ENCODE data around the gene NAA40.

The NAA40 gene

DNA sequence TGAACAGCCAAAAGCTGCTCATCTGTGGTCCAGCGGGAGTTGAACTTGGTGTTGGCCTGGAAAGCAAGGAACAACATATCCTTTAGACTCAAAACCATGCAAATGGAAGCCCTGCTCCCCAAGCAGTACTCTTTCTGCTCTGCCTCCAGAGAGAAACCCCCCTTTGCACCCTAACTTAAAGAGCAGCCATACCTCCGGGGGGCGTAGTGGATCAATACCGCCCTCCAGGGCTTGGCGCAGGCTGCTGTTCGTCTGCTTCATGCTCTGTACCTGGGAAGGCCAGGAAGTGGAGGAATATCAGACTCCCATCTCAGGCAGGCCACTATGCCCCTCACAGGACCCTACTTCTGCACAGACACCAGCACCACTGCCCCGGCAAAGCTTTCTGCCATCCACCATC is 26.1 kb upstream of the NAA40 start:
- DNase-seq (ENCODE audit: low read depth in 2 of 2), result no peak

DNA sequence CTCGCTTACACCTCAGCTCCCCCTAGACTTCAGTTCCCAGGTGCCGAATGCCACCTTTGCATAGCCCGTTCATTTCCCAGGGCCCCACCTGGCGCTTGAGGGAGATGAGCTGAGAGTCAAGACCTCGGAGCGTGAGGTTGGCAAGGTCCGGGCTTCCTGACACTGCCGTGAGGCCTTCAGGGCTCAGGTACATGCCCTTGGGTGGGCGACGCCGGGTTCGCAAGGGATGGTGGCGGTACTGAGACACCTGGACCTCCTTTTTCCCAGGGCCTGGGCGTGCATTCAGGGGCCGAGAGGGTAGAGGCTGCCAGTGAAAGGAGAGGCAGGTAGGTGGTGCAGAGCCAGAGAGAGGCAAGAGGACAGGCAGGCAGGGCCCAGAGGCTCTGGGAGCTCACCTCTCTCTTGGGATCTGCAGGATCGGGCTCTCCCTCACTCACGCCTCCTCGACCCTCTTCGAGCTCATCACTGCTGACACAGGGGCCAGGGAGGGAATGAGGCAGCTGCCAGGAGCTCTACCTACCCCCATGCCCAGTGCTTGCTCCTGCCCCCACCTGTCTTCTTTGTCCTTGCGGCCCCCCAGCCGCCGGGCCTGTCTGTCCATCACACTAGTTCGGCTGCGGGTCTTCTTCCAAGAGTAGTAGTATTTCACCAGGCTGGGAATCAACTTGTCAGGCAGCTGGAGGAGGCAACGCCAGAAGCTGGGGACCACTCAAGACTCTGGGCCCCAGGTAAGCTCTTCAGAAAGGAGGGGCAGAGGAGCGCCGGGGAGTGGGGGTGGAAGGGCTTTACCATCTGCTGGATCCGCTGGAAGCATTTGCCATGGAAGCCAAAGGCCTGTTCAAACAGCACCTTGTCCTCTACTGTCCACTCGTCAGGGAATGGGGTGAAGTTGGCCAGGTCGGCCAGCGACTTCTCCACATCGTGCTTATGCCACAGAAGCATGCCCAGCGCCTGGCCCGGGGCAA is 24.7 kb upstream of the NAA40 start:
- DNase-seq (ENCODE audit: low read depth in 2 of 2), result no peak

DNA sequence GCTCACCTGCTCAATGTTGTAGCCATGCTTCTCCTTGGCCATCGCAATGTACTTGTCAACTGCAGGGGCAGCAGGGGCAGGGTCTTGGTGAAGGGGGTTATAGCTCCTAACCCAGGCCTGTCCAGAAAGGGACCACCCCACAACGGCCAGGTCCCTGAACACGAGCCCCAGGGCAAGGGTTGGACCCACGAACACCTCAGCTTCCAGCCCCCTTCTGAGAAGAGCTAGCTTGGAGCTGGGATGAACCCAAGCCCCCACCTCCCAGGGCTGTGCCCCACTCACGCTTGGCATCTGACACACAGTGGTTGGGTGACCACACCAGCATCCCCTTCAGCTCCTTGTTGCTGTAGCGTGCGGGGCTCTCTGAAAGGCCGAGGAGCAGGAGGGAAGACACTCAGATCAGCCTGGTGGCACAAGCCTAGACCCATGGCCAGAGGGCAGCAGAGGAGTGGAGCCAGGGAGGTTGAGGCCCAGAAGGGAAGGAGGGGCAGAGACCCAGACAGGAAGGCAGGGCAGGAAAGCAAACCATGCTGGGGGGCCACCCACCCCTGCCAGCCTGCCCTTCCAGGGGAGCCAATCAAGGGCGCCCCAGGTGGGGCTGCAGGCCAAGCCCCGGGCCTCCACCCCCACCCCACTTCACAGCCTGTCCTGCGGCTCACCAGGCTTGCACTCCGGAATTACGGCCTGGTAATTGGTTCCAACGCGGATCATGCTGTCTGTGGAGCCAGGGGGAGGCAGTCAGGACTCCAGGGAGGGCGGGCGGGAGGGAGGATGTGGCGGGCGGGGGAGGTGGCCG is 23.7 kb upstream of the NAA40 start:
- DNase-seq (ENCODE audit: low read depth in 2 of 2), result no peak

DNA sequence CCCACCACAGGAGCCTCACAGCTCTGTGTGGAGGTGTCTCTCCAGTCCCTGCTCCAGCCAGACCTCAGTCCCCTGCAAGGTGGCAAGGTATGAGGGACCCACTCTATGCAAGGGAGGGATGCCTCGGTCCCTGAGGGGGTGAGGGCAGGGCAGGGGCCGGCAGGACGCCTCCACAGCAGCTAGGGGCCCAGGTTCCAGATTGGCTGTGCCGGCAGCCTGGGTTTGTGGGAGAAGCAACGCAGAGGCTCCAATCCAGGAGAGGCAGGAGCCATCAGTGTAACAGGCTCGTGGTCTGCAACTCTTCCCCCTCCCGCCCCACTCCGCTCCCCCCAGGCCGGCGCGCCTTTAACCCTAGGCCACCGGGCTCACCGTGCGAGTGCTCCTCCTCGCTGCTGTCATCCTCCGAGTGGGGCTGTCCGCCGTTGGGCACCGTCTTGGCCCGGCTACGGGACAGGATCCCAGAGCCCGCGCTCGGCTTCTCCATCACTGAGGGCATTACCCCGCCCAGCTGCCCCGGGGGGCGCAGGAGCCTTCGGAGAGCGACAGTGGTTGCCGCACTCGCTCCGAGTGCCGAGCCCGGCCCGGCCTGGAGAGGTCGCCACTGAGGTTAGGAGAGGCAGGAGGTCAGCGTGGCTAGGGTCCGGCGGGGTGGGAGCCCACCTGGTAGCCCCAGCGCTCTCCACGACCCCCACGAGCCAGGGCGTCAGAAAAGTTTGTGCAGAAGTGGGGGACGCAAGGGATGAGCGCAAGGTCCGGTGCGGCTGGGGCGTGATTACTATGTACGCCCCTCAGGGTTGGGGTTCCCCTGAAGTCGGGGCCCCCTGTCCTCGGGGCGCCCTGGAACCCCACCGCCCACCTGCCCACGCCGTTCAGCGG is 22.6 kb upstream of the NAA40 start:
- peak in 1 of 2 donors; percentile 36 for DNase-seq (ENCODE audit: low read depth in 2 of 2)

DNA sequence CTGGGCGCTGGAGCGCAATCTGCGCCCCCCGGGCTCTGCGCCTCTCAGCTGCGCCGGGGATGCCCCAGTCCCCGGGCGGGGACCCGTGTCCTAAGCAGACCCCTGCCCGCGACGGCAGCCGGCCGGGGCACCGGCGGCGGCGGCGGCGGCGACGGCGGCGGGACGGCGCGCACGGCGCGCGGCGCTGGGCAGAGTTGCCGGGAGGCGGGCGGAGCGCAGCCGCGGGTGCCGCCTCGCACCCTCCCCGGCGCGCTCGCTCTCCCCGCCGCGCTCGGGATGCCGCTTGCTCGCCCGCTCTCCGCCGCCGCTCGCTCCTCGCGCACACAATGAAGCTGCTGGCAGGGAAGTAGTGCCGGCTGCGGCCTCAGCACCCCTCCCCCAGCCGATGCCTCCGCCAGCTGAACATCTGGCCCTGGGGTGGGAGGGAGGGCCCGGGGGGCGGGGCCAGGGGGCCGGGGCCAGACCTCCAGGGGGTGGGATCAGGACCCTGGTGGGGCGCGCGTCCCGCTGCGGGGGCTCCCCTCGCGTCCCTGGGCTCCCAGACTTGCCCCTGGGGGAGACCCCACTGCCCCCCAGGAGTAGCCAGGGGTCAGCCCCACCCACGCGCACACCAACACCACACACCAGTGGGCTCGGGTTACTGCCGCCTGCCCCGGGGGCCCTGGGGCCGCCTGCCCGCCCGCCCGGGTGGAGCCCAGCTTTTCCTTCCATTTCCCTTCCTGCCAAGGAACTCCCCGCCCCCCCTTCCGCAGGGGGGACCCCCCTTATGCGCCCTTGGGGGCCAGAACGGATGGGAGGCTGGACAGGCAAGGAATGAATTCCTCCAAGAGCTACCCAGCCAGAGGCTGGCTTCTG is 21.7 kb upstream of the NAA40 start, which contains the start of gene RCOR2:
RCOR2 (minus strand) TSS at position 328 of the 855 bp plus-strand sequence. CDS start 708 bp downstream, outside the sequence.
- peak; percentile 35 to 61 for DNase-seq (ENCODE audit: low read depth in 2 of 2)

DNA sequence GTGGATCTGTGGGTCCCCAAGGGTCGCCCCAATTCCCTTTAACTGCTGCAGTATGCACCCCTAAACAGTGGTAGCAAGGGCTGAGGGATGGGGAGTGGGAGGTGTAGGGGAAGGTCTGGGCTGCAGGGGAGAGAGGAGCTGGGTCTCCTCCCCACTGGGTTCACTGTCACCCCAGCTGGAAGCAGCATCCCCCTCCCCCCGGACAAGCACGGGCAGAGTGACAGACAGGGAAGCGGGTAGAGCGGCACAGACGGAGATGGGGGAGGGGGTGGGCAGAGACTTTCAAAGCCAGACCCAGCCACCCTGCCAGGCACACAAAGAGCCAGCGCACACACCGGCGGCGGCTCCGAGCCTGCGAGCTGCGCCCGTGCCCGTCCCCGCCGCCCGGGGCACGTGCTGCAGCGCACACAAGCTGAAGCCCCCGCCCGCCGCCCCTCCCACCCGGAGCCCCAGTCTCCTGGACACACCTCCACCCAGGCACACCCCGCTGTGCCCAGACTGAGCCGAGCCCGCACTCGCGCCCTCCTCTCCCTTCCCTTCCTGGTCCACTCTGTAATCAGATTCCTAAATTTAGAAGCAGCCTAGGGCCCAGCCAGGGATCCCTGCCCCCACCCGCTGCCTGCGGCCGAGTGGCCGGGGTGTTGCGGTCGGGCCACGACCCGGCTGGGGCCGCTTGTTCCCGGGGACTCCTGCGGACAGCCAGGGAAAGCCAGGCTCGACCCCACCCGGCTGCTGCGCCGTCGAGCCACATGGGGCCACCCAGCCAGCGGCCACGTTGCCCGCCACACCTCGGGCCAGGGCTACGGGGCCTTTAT is 20.9 kb upstream of the NAA40 start:
- DNase-seq (ENCODE audit: low read depth in 2 of 2), result peak in 1 of 2 donors; percentile 16

DNA sequence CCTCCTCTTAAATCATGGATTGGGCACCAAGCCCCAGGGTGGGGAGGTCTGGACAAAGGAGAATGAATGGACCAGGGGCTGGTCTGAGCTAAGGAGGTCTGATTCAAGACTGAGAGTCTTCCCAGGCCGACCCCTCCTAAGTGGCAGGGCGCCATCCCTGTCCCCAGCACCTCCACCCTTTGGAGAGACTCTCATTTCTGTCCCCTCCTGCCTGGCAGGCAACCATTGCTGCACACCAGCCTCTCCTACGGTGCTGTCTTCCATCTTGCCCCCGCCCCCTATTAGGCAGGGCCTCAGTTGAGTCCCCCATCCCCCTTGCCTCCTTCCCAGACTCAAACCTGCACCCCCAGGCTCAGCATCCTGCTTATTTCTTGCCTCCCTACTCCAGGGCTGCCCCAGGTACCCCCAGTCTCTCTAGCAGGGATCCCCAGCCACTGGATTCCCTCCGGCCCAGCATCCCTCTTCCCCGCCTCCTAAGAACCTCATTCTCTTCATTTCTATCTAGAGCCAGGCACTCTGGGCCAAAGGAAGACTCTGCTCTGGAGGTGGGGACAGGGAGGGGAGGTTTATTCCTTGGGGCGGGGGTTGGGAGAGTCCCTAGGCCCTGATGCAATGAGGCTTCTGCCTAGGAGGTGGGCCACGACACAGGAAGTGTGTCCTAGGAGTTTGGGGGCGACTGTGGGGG is 20.2 kb upstream of the NAA40 start:
- no peak for DNase-seq (ENCODE audit: low read depth in 2 of 2)

DNA sequence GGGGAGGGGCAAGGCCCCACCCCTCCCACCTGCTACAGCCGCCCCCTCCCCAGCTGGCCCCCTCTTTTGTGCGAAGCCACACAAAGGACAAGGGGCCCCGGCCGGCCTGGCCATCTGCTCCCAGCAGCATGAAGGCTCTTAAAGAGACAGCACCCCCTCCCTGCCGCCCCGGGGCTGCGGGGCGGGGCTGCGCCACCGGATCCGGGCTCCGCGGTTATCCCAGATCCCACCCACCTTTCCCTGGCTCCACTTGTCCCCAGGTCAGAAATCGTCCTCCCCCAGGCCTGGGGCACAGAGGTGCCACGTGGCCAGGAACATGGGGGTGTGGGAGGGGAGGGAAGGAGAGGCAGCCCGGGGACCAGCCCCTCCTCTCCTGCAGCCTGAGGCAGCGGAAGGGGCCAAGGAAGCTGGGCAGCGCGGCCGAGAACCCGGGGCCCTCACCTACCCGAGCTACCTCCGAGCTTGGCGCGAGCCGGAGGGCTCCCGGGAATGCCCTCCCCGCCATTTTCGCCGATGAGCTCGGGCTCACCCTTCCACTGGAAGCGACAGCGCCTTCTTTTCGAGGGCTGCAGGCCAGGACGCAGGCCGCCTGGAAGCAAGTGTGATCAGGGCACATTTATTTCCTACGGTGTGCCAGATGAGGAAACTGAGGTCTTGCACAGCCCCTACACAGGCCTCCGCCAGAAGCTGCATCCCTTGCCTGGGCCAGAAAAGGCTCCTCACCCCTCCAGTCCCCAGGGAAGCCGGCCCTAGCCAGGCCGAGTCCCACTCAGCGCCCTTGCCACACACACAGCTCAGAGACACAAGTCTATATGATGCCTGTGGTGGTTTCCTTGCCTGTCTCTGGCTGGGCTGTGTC is 19.3 kb upstream of the NAA40 start:
- DNase-seq (ENCODE audit: low read depth in 2 of 2), result no peak

DNA sequence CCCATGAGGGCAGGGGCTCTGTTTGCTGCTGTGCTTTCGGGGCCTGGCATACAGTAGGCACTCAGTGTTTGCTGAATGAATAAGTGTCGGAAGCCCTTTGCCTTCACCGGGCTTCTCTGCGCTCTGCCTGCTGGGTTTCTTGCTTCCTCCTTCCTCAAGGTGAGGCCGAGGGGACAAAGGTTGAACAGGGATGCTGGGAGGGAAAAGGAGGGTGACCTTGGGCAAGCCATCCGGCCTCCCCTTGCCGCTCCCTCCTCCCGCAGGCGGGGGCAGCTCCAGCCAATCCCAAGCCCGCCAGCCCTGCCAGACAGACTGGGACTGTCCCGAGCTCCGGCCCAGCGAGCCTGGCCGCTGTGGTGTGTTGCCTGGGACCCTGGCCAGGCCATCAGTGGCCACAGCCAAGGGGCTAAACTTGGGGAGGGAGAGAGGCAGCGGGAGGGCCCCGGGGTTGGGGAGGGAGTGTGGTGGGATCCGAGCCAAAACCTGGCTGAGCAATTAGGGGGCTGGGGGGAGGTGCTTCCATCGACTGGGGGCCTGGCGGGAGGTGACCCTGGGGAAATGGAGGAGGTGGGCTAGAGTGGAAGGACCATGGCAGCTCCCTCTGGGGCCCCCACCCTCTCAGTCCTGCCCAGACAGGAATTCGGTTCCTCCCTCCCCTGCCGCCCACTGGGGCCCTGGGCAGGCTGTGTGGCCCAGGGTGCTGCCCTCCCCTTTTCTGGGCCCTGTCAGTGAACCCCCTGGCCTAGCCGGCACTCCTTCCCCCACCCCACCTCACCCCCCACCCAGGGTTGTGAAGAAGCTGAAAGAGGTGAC is 18.5 kb upstream of the NAA40 start:
- DNase-seq (ENCODE audit: low read depth in 2 of 2), result no peak

DNA sequence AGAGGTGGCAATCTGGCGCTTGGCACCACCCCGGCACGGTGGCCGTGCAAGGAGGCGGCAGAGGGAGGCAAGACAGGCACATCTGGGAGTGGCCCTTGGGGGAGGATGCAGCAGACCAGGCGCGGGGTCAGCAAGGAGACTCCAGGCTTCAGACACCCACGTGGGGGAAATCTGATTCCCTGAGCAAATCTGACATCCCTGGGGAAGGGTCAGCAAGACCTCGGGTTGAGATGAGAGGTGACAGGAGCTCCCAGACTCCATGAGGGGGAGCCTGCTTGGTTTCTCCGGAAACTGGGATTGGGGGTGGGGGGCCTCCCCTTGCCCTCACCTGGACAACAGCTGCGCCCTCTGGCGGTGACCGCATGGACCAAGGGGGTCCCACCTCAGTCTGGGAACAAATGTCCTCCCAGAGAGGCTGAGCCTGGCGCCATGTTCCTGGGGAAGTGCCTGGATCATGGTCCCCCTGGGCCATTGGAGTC is 17.8 kb upstream of the NAA40 start:
- peak in 1 of 2 donors; percentile 17 for DNase-seq (ENCODE audit: low read depth in 2 of 2)

DNA sequence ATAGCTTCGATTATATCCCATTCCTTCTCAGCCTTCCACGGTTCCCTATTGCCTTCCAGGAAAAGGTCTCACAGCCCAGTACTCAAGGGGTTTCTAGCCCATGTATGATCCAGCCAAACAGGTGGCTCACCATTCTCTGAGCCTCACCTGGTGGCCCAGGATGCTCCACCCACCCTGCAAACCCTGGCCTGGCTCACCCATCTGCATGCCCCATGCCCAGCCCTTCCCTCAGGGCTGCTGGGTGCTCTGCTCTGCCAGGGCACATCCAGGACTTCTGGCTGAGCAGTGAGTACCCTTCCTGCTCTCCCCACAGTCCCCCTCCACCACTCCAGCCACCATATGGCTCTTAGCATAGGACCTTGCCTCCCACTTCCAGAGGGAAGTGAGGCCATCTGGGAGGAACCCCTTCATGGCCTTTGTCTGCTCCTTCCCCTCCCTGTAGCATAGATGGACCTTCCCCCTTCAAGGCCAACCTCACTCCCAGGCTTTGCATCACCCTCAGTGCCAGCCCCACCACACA is 16.1 kb upstream of the NAA40 start:
- DNase-seq (ENCODE audit: low read depth in 2 of 2), result no peak

DNA sequence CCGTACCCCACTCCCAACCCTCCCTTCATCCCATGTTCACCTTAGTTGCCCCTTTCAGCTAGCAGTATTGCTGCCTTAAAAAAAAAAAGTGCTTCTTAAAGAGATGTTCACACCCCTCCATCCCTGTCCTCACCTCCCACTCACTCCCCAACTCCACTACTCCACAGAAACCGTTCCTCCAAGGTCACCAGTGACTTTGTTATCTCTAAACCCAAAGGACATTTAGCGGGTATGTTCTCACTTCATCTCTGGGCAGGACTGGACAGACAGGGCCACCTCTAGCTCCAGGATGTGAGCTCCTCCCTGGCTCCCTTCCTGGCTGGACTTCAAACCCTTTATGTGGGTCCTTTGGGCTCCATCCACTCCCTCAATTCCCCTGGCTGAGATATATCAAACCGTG is 15.5 kb upstream of the NAA40 start:
- DNase-seq (ENCODE audit: low read depth in 2 of 2), result no peak

DNA sequence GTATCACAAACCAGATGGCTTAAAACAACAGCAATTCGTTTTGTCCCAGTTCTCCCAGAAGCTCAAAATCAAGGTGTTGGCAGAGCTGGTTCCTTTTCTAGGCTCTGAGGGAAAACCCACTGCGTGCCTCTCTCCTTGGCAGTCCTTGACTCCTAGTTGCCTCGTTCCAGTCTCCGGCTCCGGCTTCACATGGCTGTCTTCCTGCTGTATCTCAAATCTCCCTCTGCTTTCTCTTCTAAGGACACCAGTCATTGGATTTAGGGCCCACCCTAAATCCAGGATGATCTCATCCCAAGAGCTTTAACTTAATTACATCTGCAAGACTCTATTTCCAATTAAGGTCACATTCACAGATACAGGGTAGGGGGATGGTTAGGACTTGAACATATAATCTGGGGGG is 9.2 kb upstream of the NAA40 start:
- DNase-seq (ENCODE audit: low read depth in 2 of 2), result no peak

DNA sequence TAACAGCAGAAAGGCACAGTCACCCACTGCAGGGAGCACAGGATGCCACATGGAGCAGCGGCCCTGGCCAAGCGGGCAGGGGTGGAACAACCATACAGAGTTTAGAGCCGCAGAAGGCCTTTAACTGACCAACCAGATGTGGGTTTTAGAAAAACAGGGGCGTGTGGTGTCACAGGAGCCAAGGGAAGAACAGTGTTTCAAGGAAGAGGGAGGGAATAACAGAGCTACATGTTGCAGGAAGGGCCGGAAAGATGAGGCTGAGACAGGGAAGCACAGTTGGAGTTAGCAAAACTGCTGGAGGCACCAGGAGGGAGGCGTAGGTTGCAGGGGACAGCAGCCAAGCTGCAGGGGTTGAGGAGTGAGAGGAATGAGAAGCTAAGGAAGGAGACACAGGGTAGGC is 7.8 kb upstream of the NAA40 start:
- DNase-seq (ENCODE audit: low read depth in 2 of 2), result no peak

DNA sequence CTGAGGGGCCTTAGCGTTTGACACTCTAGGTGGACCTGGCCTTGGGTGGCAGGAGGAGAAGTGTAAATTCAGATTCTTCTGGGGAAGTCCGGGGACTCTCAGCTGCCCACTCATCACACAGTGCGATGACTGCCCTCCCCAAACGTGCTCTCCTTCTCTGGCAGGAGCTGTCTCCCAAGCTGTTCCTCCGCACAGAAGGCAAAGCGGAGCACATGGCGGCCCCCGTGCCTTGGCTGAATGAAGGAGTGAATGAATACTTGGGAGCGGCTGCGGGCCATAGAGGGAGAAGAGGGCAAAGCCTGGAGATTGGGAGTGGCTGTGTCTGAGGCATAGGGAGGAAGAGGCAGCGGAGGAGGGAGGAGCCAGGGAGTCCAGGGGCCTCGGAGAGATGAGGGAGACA is 6.9 kb upstream of the NAA40 start:
- DNase-seq (ENCODE audit: low read depth in 2 of 2), result no peak

DNA sequence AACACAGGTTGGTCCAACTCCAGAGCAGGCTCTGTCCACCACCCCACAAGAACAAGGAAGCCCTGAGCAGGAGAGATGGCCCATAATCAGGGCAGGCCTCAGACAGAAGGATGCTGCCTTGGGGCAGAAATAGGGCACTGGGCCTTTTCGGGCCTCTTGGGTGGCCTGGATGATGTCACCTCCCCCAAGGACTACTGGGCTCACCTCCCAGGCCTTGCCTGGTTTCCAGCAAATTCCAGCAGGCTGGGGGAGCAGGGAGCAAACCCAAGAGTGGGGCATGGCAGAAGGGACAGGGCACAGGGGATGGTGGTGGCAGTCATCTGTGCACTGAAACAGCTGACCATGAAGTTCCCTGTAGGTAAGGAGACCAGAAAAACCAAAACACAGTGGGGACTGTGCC is 5.3 kb upstream of the NAA40 start:
- DNase-seq (ENCODE audit: low read depth in 2 of 2), result no peak
